Endometrial microvascular endothelial cells (primary cell): ENCODE results near the gene VGLL4. TPM values are rescaled to one million over a fixed set of nuclear protein-coding genes. Genes with fewer than 3 reads are reported as not detected.
"Not testable (repeated sequence)": the region's sequence is repeated elsewhere in the genome, so short reads cannot be mapped to it uniquely, and the experiment has no call there.

ENCODE experiments used
- in situ Hi-C: cut with HindIII; loops from 2 replicates; pipeline ENCODE4 v1.10.0; 2017; ENCODE audit warnings: low sequenced_read_pairs, low pct_unique_long_range_greater_than_20kb; ENCODE audit errors: inconsistent ontology term
- total RNA-seq: library from RNA; depleted of rRNA; stranded (reverse); fragments of >200 nt; gene quantifications from one replicate; pipeline ENCODE4 v1.2.3, GENCODE V29; 2015; ENCODE audit errors: inconsistent ontology term

Gene VGLL4
- total RNA-seq, 1 donor from 2014 or later: 14.4 TPM

GRCh38 chr3:11532931-11533391 lies 110.8 kb downstream of the VGLL4 start:
- in situ Hi-C loops: no loop called here

GRCh38 chr3:11530153-11530721 lies 113.5 kb downstream of the VGLL4 start:
- in situ Hi-C loops: no loop called here

GRCh38 chr3:11529281-11529680 lies 114.4 kb downstream of the VGLL4 start:
- in situ Hi-C loops: no loop called here

- in situ Hi-C loops: not testable (repeated sequence)
These were observed 117.6 kb downstream of the VGLL4 start for GRCh38 chr3:11526121-11526520.

- in situ Hi-C loops: no loop called here
These were observed 120.1 kb downstream of the VGLL4 start for GRCh38 chr3:11523572-11524101.

- in situ Hi-C loops: no loop called here
These were observed 120.7 kb downstream of the VGLL4 start for GRCh38 chr3:11522953-11523571.

- in situ Hi-C loops: no loop called here
These were observed 121.4 kb downstream of the VGLL4 start for GRCh38 chr3:11522398-11522715.

- in situ Hi-C loops: no loop called here
These were observed 122.5 kb downstream of the VGLL4 start for GRCh38 chr3:11521167-11521566.

GRCh38 chr3:11517601-11518000 lies 126.1 kb downstream of the VGLL4 start:
- in situ Hi-C loops: no loop called here

GRCh38 chr3:11514191-11514821 lies 129.4 kb downstream of the VGLL4 start:
- in situ Hi-C loops: no loop called here

GRCh38 chr3:11513817-11514135 lies 129.9 kb downstream of the VGLL4 start:
- in situ Hi-C loops: no loop called here

- in situ Hi-C loops: not testable (repeated sequence)
These were observed 130.4 kb downstream of the VGLL4 start for GRCh38 chr3:11513125-11513816.

GRCh38 chr3:11511606-11512005 lies 132.1 kb downstream of the VGLL4 start:
- in situ Hi-C loops: not testable (repeated sequence)

GRCh38 chr3:11510356-11510755 lies 133.4 kb downstream of the VGLL4 start:
- in situ Hi-C loops: no loop called here

GRCh38 chr3:11510001-11510340 lies 133.7 kb downstream of the VGLL4 start:
- in situ Hi-C loops: no loop called here

GRCh38 chr3:11509173-11510000 lies 134.3 kb downstream of the VGLL4 start:
- in situ Hi-C loops: no loop called here

- in situ Hi-C loops: no loop called here
These were observed 135.2 kb downstream of the VGLL4 start for GRCh38 chr3:11508346-11509172.

- in situ Hi-C loops: no loop called here
These were observed 136.0 kb downstream of the VGLL4 start for GRCh38 chr3:11507719-11508118.
